ENCODE data around the gene SYT4.

The SYT4 gene

DNA sequence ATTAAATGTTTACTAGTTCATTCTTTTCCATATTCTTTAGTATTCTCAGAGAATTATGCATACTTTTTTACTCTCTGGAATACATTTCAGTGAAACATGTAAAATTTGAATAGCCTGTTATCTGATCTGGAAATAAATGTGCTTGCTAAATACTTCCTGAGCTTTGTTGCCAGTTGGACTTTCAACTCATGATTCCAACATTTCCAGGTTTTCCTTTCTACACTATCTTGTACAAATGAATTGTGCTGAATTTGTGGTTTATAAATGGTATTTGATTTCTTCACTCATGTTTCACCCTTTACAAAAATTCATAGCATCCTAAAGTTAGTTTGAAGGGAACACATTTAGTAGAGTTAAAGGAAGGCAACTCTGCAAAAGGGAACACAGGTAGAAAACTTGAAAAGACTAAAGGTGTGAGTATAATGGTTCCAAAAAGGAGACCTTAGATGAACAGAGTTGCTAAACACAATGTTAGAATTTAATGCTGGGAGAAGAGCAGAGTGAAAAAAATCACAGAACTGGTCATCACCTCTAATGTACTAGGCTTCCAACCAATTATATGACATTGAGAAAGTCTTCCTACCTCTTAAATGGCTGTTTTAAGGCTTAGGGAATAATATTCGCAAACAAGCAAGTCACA, 28.6 kb downstream of the SYT4 start:
- no peak for TF ChIP-seq GATA3 (IDR thresholded peaks at IDR 0.05; ENCODE audit: low read depth, low read length)
- TF ChIP-seq GATA2 (IDR thresholded peaks at IDR 0.05; ENCODE audit: low read depth, low read length): no peak

DNA sequence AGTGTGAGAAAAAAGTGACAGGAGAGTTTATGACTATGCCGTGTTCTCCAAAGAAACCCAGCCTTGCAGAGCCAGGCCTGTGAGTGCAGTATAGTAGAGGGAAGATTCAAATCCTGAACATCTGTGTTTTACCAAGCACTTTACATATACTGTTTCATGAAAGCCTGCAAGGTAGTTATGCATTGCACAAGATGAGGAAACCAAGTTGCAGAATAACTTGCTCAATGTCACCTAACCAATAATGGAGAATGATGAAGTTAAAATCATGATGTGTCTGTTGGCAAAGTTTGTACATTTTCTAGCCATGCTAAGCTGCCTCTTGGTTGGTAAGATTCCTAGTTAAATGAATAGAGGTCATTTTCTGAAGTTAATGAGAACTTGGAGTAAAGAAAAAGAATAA, 29.3 kb downstream of the SYT4 start:
- TF ChIP-seq GATA3 (IDR thresholded peaks at IDR 0.05; ENCODE audit: low read depth, low read length) (no peak), GATA2 (IDR thresholded peaks at IDR 0.05; ENCODE audit: low read depth, low read length) (no peak)

DNA sequence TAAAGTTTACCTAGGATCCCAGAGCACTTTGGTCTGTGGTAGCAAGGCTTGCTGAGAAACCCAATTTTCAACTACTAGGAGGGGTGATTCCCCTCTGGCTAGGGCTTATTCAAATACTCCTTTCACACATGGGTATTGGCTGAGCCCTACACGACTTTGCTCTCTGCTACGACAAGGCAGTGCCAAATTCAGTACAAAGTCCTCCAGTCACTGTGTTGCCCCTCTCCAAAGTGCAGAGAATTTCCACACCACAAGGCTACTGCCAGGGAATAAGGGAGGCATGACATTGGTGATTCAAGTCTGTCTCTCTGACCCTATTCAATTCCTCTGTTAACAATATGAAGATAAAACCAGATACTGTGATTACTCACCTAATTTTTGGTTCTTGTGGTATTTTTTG, 38.9 kb downstream of the SYT4 start:
- TF ChIP-seq GATA2 (IDR thresholded peaks at IDR 0.05; ENCODE audit: low read depth, low read length): no peak
- TF ChIP-seq GATA3 (IDR thresholded peaks at IDR 0.05; ENCODE audit: low read depth, low read length): no peak

DNA sequence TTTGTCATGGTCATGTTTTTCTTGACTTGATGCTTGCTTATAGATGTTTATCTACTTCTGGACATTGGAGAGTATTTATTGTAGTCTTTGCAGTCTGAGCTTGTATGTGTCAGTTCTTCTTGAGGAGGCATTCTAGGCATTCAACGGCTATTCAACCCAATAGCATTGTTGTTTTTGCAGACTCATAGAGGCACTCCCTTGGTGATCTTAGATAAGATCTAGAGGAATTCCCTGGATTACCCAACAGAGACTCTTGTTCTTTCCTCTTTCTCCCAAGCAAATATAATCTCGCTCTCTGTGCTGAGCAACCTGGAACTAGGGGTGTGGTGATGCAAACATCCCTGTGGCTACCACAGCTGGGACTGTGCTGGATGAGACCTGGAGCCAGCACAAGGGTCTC, 40.4 kb downstream of the SYT4 start:
- TF ChIP-seq GATA3 (IDR thresholded peaks at IDR 0.05; ENCODE audit: low read depth, low read length) (no peak), GATA2 (IDR thresholded peaks at IDR 0.05; ENCODE audit: low read depth, low read length) (no peak)

DNA sequence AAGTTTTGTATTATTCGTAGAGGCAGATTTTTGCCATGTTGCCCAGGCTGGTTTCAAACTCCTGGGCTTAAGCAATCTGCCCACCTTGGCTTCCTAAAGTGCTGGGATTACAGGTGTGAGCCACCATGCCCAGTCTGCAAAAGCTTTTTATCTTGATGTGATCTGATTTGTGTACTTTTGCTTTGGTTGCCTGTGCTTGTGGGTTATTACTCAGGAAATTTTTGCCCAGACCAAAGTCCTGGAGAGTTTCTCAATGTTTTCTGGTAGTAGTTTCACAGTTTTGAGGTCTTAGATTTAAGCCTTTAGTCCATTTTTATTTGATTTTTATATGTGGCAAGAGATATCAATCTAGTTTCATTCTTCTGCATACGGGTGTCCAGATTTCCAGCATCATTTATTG, 42.4 kb downstream of the SYT4 start:
- TF ChIP-seq GATA2 (IDR thresholded peaks at IDR 0.05; ENCODE audit: low read depth, low read length) (no peak), GATA3 (IDR thresholded peaks at IDR 0.05; ENCODE audit: low read depth, low read length) (no peak)

DNA sequence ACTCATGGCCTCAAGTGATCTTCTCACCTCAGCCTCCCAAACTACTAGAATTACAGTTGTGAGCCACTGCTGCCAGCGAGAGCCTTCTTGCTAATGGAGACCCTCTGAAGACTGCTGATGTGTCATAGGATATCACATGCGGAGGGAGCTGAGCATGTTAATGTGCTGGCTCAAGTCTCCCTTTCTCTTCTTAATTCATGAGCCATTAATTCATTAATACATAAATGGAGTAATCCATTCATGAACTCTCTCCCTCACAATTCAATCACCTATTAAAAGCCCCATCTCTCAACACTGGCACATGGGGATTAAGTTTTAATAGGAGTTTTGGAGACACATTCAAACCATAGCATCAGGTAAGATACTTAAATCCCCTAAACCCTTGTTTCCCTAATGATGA, 54.8 kb downstream of the SYT4 start:
- no peak for TF ChIP-seq GATA3 (IDR thresholded peaks at IDR 0.05; ENCODE audit: low read depth, low read length)
- TF ChIP-seq GATA2 (IDR thresholded peaks at IDR 0.05; ENCODE audit: low read depth, low read length): no peak

DNA sequence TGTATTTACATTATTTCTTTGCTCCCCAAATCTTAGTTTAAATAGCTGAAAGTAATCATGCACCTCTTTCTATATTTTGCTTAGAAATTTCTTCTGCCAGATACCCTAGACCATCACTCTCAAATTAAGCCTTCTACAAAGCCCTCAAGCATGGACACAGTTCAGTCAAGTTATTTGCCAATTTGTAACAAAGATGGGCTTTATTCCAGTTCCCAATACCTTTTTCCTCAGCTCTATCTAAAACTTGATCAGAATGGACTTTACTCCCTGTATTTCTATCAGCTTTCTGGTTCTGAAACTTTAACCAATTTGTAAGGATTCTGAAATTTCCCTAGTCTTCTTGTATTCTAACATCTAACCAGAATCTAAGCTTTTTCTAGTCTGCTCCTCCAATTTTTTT, 56.6 kb downstream of the SYT4 start:
- TF ChIP-seq GATA3 (IDR thresholded peaks at IDR 0.05; ENCODE audit: low read depth, low read length) (no peak), GATA2 (IDR thresholded peaks at IDR 0.05; ENCODE audit: low read depth, low read length) (no peak)

All from SH-SY5Y (cell line).